ENCODE results near the gene EPS8L3.

GRCh38 chr1:109716121-109716520, 47.6 kb downstream of the EPS8L3 start:
- TF ChIP-seq HMGXB4 (CRISPR knock-in tag; IDR thresholded peaks at IDR 0.05) = no peak
- no peak for TF ChIP-seq DLX4 (CRISPR knock-in tag; IDR thresholded peaks at IDR 0.05)
- TF ChIP-seq MAFK (IDR thresholded peaks at IDR 0.05; ENCODE audit: low read length) = peak; percentile 16; the same call in 1 of the 2 replicates
- no peak for TF ChIP-seq COPS2 (conservative IDR thresholded peaks at IDR 0.05)
- no peak for TF ChIP-seq RAD21 (CRISPR knock-in tag; conservative IDR thresholded peaks at IDR 0.05 in 1 of 2, IDR thresholded peaks at IDR 0.05 in 1 of 2)
- no peak for TF ChIP-seq KDM5B (IDR thresholded peaks at IDR 0.05; ENCODE audit: insufficient replicate concordance, low read depth, low read length)
- TF ChIP-seq EZH2 (IDR thresholded peaks at IDR 0.05; ENCODE audit: borderline replicate concordance, low read depth, low read length) = no peak
- no peak for TF ChIP-seq BHLHE40 (IDR thresholded peaks at IDR 0.05; ENCODE audit: low read length)
- TF ChIP-seq TAF1 (IDR thresholded peaks at IDR 0.05; ENCODE audit: control insufficient read depth, extremely low read depth, insufficient read depth, low read length, severe bottlenecking) = no peak
- TF ChIP-seq HDAC2 (IDR thresholded peaks at IDR 0.05) = no peak
